Hepatocyte (in vitro differentiated cells): ENCODE measurements around the gene PLOD1.
"Not testable (repeated sequence)": the region's sequence is repeated elsewhere in the genome, so short reads cannot be mapped to it uniquely, and the experiment has no call there.

Experiments
- CTCF ChIP-seq: fragments of 200-600 bp; sonication (generic); IDR thresholded peaks from 2 replicates; pipeline ENCODE4 v1.5.1; 2016; ENCODE audit warnings: antibody characterized with exemption, mild to moderate bottlenecking; ENCODE audit not compliant: poor library complexity
- EZH2 ChIP-seq: fragments of 200-600 bp; sonication (generic); IDR thresholded peaks from 2 replicates; pipeline ENCODE4 v1.6.1; 2016; ENCODE audit warnings: antibody characterized with exemption, mild to moderate bottlenecking, borderline replicate concordance

- not testable (repeated sequence) for TF ChIP-seq CTCF, EZH2
Observed at GRCh38 chr1:11904156-11904555, 30.4 kb upstream of the PLOD1 start.
